HG03066 (cell line): ENCODE data around the gene COL11A2.
"Not testable (repeated sequence)": the region's sequence is repeated elsewhere in the genome, so short reads cannot be mapped to it uniquely, and the experiment has no call there.

Experiments used
- ATAC-seq: cut with Tn5 transposase; IDR thresholded peaks from one replicate; pipeline ENCODE4 v1.9.1; 2021; ENCODE audit warnings: low read depth; ENCODE audit not compliant: unreplicated experiment

COL11A2 gene

GRCh38 chr6:33160728-33161344 is 31.4 kb downstream of the COL11A2 start:
- ATAC-seq: no peak

DNA sequence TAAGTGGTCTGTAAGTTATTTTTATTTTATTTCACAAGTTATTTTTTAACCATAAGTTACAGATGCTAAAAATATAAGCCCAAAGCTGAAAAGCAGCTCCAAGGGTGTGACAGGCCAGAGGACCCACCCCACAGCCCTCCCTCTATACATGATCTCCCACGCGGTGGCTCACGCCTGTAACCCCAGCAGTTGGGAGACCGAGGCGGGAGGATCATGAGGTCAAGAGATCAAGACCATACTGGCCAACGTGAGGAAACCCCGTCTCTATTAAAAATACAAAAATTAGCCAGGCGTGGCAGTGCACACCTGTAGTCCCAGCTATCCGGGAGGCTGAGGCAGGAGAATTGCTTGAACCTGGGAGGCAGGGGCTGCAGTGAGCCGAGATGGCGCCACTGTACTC is 32.2 kb downstream of the COL11A2 start:
- no peak for ATAC-seq

GRCh38 chr6:33156964-33157363 is 35.3 kb downstream of the COL11A2 start:
- ATAC-seq: no peak

GRCh38 chr6:33156561-33156960 is 35.7 kb downstream of the COL11A2 start:
- ATAC-seq: no peak

- no peak for ATAC-seq
Observed at GRCh38 chr6:33154349-33154748, 37.9 kb downstream of the COL11A2 start.

DNA sequence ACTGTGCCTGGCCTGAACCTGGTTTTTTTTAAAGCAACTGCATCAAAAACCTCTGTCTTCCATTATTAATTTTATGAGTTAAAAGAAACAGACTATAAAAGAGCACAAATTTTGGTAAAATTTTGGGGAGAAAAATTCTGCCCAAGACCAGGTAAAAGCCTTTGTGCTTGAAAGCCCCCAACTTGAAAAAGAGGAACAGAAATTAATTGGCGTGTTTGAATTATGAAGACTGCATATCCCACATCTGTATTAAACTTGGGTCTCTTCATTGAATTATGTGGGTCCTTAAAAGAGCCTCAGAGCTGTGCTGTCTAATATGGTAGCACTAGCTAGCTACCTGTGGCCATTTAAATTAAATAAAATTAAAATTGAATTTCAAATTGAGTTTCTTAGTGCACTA is 41.2 kb downstream of the COL11A2 start:
- no peak for ATAC-seq

- not testable (repeated sequence) for ATAC-seq
Observed at GRCh38 chr6:33150560-33150959, 41.7 kb downstream of the COL11A2 start.

DNA sequence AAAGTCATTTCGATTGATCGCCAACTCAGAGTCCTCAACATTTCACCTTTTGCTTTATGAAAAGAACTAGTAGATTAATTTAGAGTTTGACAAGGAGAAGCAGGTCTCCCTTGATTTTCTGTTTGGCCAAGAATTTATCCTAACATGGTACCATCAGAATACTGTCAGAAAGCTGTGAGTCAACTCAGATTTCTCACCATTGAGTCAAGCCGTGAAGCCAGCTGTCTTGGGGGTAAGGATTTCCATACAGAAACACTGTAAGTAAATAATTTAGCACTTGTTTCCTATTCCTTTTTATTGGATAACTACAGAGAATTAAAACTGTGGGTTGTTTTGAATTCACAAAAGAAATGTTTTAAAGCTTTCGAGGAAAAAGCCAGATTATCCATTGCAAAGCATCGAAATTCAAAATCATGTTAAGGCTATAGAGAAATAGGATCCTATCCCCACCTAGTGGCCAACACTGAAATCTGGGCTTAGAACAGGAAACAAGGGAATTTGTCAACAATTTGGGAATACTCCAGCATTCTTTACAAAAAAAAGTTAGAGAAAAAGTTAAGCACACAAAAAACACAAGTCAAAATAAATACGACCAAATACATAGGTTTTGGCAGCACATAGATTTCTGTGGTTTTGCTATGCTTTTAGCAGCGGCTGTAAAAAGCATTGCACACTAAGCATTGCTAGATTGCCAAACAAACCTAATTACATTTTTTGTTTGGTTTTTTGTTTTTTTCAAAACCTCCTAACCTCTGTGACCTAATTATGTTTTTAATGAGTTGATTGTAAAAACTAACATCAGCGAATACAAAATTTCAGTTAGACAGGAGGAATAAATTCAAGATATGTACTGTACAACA is 44.2 kb downstream of the COL11A2 start:
- ATAC-seq: no peak

- no peak for ATAC-seq
Observed at GRCh38 chr6:33144373-33144772, 47.9 kb downstream of the COL11A2 start.

DNA sequence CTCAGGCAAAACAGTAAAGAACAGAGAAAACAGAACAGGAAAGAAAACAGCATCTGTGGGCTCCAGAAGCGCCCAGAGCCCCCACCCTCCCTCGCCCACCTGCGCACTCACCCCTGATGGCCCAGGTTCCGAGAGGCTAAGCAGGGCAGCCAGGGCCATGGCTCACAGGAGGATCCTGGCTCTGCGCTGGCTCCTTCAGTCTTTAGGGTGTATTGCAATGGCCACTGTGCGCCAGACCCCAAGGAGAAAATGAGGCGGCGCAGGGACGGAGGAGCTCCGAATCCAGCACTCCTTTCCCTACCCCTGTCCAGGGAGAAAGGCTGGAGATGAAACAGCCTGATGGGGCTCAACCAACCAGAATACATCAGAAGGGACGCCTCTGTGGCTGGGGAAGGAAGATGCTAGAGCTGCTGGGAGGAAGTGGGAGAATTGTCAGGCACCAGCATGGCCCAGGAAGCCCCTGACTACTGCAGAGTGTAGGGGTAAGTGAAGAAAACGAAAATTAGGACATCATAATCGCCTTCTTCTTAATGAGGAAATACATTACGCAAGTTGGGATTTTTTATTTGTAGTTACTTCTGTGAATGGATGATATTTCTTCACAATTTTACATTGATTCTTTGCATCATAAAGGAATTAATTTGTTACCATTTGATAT is 49.0 kb downstream of the COL11A2 start:
- no peak for ATAC-seq

DNA sequence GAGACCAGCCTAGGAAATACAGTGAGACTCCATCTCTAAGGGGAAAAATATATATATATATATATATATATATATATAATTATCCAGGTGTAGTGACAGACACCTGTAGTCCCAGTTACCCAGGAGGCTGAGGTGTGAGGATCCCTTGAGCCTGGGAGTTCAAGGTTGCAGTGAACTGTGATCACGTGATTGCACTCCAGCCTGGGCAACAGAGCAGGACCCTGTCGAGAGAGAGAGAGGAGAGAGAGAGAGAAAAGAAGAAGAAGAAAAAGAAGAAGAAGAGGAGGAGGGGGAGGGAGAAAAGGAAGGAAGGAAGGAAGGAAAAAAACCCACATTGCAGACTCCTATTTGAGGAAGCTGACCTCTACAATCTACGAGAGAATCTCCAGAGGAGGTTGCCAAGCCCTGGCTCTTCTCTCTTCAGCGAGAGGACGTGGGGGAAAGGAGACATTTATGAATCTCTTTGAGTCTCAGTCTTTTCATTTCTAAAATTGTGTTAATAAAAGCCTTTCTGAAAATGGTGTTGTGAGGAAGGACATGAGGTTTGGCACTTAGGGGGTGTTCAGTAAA is 49.7 kb downstream of the COL11A2 start:
- ATAC-seq: no peak

GRCh38 chr6:33140556-33140955 is 51.7 kb downstream of the COL11A2 start:
- ATAC-seq: no peak

- ATAC-seq: no peak
Observed at GRCh38 chr6:33139596-33140206, 52.6 kb downstream of the COL11A2 start.

- ATAC-seq: no peak
Observed at GRCh38 chr6:33136310-33136900, 55.9 kb downstream of the COL11A2 start.

DNA sequence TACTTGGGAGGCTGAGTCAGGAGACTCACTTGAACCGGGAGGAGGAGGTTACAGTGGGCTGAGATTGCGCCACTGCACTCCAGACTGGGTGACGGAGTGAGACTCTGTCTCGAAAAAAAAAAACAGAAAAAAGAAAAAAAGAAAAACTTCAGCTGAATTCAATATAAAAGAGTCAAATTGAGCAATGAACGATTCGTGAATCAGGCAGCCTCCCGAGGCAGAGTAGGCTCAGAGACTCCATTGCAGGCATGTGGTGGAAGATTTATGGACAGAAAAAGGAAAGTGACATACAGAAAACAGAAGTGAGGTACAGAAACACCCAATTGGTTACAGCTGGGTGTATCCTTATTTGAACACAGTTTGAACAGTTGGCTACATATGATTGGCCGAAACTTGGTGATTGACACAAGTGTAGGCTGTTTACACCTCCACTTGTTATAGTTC is 60.2 kb downstream of the COL11A2 start:
- ATAC-seq: no peak

DNA sequence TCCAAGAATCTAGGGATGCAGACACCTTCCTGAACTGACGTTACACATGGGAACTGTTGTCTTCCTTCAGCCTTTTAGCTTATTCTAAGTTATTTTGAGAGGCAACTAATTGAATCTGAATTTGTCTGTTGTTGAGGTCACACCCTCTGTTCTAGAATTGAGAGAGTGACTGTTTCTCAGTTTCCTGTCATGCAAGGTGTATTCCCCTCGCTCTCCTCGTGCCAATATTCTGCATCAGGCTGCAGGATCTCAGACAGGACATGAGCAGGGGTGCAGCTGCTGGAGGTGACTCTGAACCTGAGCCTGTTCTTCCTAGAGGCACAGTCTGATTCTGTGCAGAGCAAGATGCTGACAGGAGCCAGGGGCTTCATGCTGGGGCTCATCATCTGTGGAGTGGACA is 63.9 kb downstream of the COL11A2 start:
- ATAC-seq: no peak

- no peak for ATAC-seq
Observed at GRCh38 chr6:33126101-33126714, 66.1 kb downstream of the COL11A2 start.

GRCh38 chr6:33124947-33125346 is 67.3 kb downstream of the COL11A2 start:
- ATAC-seq: no peak

DNA sequence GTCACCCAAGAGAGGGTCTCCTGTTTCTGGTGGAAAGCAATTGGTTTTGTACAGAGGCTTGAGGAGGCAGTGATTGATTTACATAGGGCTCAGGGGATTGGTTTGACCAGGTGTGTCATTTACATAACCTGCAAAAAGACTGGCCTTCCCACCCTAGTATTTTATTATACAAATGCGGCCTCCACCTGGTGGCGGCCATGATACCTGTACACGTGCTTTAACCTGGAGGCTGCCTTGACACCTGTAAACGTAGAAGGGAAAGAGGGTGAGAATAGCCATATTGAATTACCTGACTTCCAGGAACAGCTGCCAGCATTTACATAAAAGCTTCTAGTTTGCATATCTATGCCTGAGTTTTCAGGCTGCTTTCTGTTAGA is 67.8 kb downstream of the COL11A2 start:
- ATAC-seq: no peak
